HuH-7.5 (cell line): ENCODE results near the gene CCDC201.

Experiments used
- DNase-seq: peaks from one replicate; pipeline ENCODE4 v3.0.0; 2011; ENCODE audit warnings: low spot score

CCDC201 gene

GRCh38 chr7:45873035-45873354 lies at the start of gene CCDC201:
TSS of gene CCDC201 (minus strand) at chr7:45873082. CDS start at chr7:45873007, 75 bp downstream.
- DNase-seq = no peak

GRCh38 chr7:45921699-45922519 lies 49.0 kb upstream of the CCDC201 start:
- peak; percentile 68 for DNase-seq

GRCh38 chr7:45921381-45921698 lies 48.5 kb upstream of the CCDC201 start:
- DNase-seq = no peak

GRCh38 chr7:45920502-45921380 lies 47.9 kb upstream of the CCDC201 start, which contains the start of gene IGFBP3:
TSS of gene IGFBP3 (minus strand) at chr7:45921272. CDS start at chr7:45921140, 132 bp downstream.
- DNase-seq = peak; percentile 44

GRCh38 chr7:45919993-45920459 lies 47.1 kb upstream of the CCDC201 start:
- no peak for DNase-seq

- no peak for DNase-seq
Measured at GRCh38 chr7:45919231-45919784, 46.4 kb upstream of the CCDC201 start.

GRCh38 chr7:45918556-45918955 lies 45.7 kb upstream of the CCDC201 start:
- DNase-seq = no peak

- DNase-seq = peak; percentile 88
Measured at GRCh38 chr7:45917658-45918057, 44.8 kb upstream of the CCDC201 start.

GRCh38 chr7:45917064-45917463 lies 44.2 kb upstream of the CCDC201 start:
- no peak for DNase-seq

GRCh38 chr7:45915606-45916005 lies 42.7 kb upstream of the CCDC201 start:
- no peak for DNase-seq

GRCh38 chr7:45914911-45915310 lies 42.0 kb upstream of the CCDC201 start:
- DNase-seq = no peak

- DNase-seq = no peak
Measured at GRCh38 chr7:45912972-45913371, 40.1 kb upstream of the CCDC201 start.

- DNase-seq = no peak
Measured at GRCh38 chr7:45911311-45911710, 38.4 kb upstream of the CCDC201 start.

- DNase-seq = no peak
Measured at GRCh38 chr7:45910855-45911254, 38.0 kb upstream of the CCDC201 start.

- no peak for DNase-seq
Measured at GRCh38 chr7:45909561-45909960, 36.7 kb upstream of the CCDC201 start.

- DNase-seq = no peak
Measured at GRCh38 chr7:45902820-45903219, 29.9 kb upstream of the CCDC201 start.

GRCh38 chr7:45901566-45901965 lies 28.7 kb upstream of the CCDC201 start:
- DNase-seq = no peak

- no peak for DNase-seq
Measured at GRCh38 chr7:45898222-45898621, 25.3 kb upstream of the CCDC201 start.

GRCh38 chr7:45897042-45897690 lies 24.3 kb upstream of the CCDC201 start:
- no peak for DNase-seq

GRCh38 chr7:45894665-45895062 lies 21.8 kb upstream of the CCDC201 start:
- DNase-seq = no peak

- DNase-seq = no peak
Measured at GRCh38 chr7:45893996-45894664, 21.2 kb upstream of the CCDC201 start.
